Vagina (tissue), 2 donors: Measurements from ENCODE around the gene LPP.

Experiments used
- CTCF ChIP-seq, 3 experiments: fragments of 450-650 bp in 2 of 3; fragments of 200-600 bp in 1 of 3; sonication (generic) in 1 of 3; IDR thresholded peaks; one replicate each; pipeline ENCODE4 v1.5.1; 2017 to 2019; ENCODE audit warnings: antibody characterized with exemption in 3 of 3, mild to moderate bottlenecking in 2 of 3, moderate library complexity in 2 of 3
- POLR2A ChIP-seq, 2 donors: fragments of 450-650 bp; IDR thresholded peaks; one replicate each; pipeline ENCODE4 v1.6.1; 2017; ENCODE audit warnings: antibody characterized with exemption in 2 of 2, mild to moderate bottlenecking in 2 of 2, moderate library complexity in 2 of 2
- POLR2AphosphoS5 ChIP-seq, 2 donors: sonication (generic); formaldehyde crosslinking; IDR thresholded peaks; one replicate each; pipeline ENCODE4 v1.9.0; 2017; ENCODE audit warnings: antibody characterized with exemption in 2 of 2, mild to moderate bottlenecking in 2 of 2, low read depth in 1 of 2; ENCODE audit not compliant: insufficient read depth in 1 of 2

- no peak for TF ChIP-seq POLR2AphosphoS5 (IDR thresholded peaks at IDR 0.05; ENCODE audit: insufficient read depth in 1 of 2, low read depth in 1 of 2)
- TF ChIP-seq CTCF (IDR thresholded peaks at IDR 0.05): no peak
- no peak for TF ChIP-seq POLR2A (IDR thresholded peaks at IDR 0.05)
Observed at GRCh38 chr3:188349351-188349901, 195.5 kb downstream of the LPP start.
